IPS-20b (cell line): ENCODE results near the gene SACM1L.

ENCODE experiments used
- H3K27ac ChIP-seq: one replicate; pipeline ENCODE4 v1.5.1; 2013; ENCODE audit warnings: low read length
- H3K27me3 ChIP-seq: 2 replicates; pipeline ENCODE4 v1.6.1; 2013; ENCODE audit warnings: mild to moderate bottlenecking, low read length, inconsistent platforms; ENCODE audit not compliant: insufficient read depth
- H3K36me3 ChIP-seq: 2 replicates; pipeline ENCODE4 v1.6.1; 2013; ENCODE audit warnings: low read depth, mild to moderate bottlenecking, inconsistent platforms, low read length, moderate library complexity; ENCODE audit not compliant: insufficient read depth
- H3K4me1 ChIP-seq: 2 replicates; pipeline ENCODE4 v1.6.1; 2013; ENCODE audit warnings: mild to moderate bottlenecking, control low read depth, inconsistent platforms, low read length, moderate library complexity; ENCODE audit not compliant: insufficient read depth
- H3K4me3 ChIP-seq: 2 replicates; pipeline ENCODE4 v1.5.1; 2013; ENCODE audit warnings: mild to moderate bottlenecking, low read length, inconsistent platforms
- H3K9ac ChIP-seq: 2 replicates; pipeline ENCODE4 v1.6.1; 2013; ENCODE audit warnings: low read depth, mild to moderate bottlenecking, inconsistent platforms, low read length, moderate library complexity
- H3K9me3 ChIP-seq: 2 replicates; pipeline ENCODE4 v1.6.1; 2013; ENCODE audit warnings: mild to moderate bottlenecking, low read depth, low read length, inconsistent platforms; ENCODE audit not compliant: insufficient read depth

SACM1L gene

GRCh38 chr3:45673273-45673672 lies 15.9 kb upstream of the SACM1L start:
- Histone ChIP-seq H3K9me3 (no peaks in the 10 kb centered on the region), H3K27ac (no peak overlapping the region), H3K4me3 (no peak overlapping the region), H3K36me3 (peaks cover 56% of the 10 kb centered on the region), H3K9ac (no peak overlapping the region), H3K27me3 (no peaks in the 10 kb centered on the region), H3K4me1 (peaks cover 24% of the 10 kb centered on the region)

DNA sequence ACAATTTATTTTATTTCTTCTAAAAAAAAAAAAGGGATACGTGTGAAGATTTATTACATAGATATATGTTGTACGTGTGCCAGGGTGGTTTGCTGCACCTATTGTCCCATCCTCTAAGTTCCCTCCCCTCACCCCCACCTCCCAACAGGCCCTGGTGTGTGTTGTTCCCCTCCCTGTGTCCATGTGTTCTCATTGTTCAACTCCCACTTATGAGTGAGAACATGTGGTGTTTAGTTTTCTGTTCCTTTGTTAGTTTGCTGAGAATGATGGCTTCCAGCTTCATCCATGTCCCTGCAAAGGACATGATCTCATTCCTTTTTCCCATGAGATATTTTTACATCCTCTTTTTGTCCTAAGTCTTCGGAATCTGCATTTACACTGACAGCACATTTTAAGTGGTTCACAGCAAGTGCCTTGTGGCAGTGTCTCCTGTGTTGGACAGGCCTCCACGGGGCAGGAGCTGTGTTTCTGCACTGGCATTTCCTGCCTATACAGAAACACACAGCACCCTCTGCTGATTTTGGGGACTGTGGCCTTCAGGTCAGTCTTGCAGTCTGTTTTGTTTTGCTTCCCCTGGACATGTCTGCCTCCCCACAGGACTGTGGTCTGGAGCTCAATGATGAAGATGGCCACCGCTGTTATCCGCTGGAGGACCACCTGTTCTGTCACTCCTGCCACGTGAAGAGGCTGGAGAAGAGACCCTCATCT lies 12.7 kb upstream of the SACM1L start:
- H3K36me3 ChIP-seq: peaks cover 50% of the 10 kb centered on the region
- H3K4me3 ChIP-seq: no peak overlapping the region
- H3K4me1 ChIP-seq: peaks cover 24% of the 10 kb centered on the region
- peak overlapping the region; percentile 55; the same call in 1 of the 2 replicates for H3K9ac ChIP-seq
- no peaks in the 10 kb centered on the region for H3K27me3 ChIP-seq
- H3K9me3 ChIP-seq: no peaks in the 10 kb centered on the region
- peak overlapping the region; percentile 71 for H3K27ac ChIP-seq

DNA sequence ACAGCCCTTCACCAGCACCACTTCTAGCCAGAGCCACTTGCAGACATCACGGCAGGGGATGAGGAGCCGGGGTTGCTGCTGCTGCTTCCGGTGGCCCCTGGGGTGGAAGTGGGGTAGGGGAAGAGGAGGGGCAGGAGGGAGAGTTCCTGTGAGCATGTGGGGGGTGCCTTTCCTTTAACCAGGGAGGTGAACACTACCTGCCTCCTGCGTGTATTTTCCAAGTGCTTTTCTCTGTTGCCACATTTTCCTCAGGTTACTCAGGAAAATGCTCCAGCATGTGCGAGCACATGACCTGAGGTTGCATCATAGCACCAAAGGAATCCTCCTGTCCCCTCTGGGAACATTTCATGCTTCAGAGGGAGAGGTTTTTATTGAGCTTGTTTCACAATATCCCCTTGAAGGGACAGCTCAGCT lies 12.2 kb upstream of the SACM1L start:
- Histone ChIP-seq H3K27ac (peak overlapping the region; percentile 71), H3K36me3 (peaks cover 44% of the 10 kb centered on the region), H3K4me1 (peaks cover 24% of the 10 kb centered on the region), H3K4me3 (no peak overlapping the region), H3K27me3 (no peaks in the 10 kb centered on the region), H3K9ac (peak overlapping the region; percentile 55; the same call in 1 of the 2 replicates), H3K9me3 (no peaks in the 10 kb centered on the region)

DNA sequence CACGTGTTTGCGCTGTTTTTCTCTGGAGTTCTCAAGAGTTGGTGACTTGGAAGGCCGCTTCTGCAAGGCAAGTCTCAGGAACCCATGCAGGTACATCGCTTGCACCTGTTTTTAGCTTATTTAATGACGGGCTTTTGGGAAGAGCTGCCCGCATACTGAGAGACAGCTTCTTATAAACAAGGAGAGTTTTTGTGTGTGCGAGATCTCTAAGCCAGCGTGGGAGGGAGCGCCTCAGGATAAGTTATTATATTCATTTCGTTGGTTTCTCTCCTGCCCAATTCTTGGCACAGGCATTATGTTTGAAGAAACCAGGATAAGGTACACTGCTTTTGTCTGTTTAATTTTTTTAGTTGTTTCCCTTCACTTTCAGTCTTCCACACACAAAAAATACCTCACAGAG lies 11.4 kb upstream of the SACM1L start:
- Histone ChIP-seq H3K27ac (no peak overlapping the region), H3K4me3 (no peak overlapping the region), H3K9ac (peak overlapping the region; percentile 55; the same call in 1 of the 2 replicates), H3K36me3 (peaks cover 38% of the 10 kb centered on the region; the same call in 1 of the 2 replicates), H3K4me1 (peaks cover 24% of the 10 kb centered on the region), H3K27me3 (no peaks in the 10 kb centered on the region), H3K9me3 (peaks cover 2% of the 10 kb centered on the region; the same call in 1 of the 2 replicates)

- Histone ChIP-seq H3K4me3 (no peak overlapping the region), H3K9me3 (peaks cover 4% of the 10 kb centered on the region; the same call in 1 of the 2 replicates), H3K27me3 (no peaks in the 10 kb centered on the region), H3K36me3 (peaks cover 20% of the 10 kb centered on the region; the same call in 1 of the 2 replicates), H3K4me1 (peaks cover 29% of the 10 kb centered on the region), H3K9ac (no peak overlapping the region), H3K27ac (no peak overlapping the region)
These were observed 9.4 kb upstream of the SACM1L start for GRCh38 chr3:45679805-45680204.

- H3K4me3 ChIP-seq: no peak overlapping the region
- H3K36me3 ChIP-seq: peaks cover 18% of the 10 kb centered on the region; the same call in 1 of the 2 replicates
- H3K4me1 ChIP-seq: peaks cover 36% of the 10 kb centered on the region
- peaks cover 4% of the 10 kb centered on the region; the same call in 1 of the 2 replicates for H3K9me3 ChIP-seq
- H3K27ac ChIP-seq: no peak overlapping the region
- H3K9ac ChIP-seq: no peak overlapping the region
- H3K27me3 ChIP-seq: no peaks in the 10 kb centered on the region
These were observed 8.0 kb upstream of the SACM1L start for GRCh38 chr3:45681221-45681620.

GRCh38 chr3:45681846-45682245 lies 7.3 kb upstream of the SACM1L start:
- Histone ChIP-seq H3K4me3 (no peak overlapping the region), H3K9me3 (peaks cover 4% of the 10 kb centered on the region; the same call in 1 of the 2 replicates), H3K27ac (no peak overlapping the region), H3K4me1 (peaks cover 32% of the 10 kb centered on the region), H3K9ac (no peak overlapping the region), H3K36me3 (peaks cover 18% of the 10 kb centered on the region; the same call in 1 of the 2 replicates), H3K27me3 (no peaks in the 10 kb centered on the region)

DNA sequence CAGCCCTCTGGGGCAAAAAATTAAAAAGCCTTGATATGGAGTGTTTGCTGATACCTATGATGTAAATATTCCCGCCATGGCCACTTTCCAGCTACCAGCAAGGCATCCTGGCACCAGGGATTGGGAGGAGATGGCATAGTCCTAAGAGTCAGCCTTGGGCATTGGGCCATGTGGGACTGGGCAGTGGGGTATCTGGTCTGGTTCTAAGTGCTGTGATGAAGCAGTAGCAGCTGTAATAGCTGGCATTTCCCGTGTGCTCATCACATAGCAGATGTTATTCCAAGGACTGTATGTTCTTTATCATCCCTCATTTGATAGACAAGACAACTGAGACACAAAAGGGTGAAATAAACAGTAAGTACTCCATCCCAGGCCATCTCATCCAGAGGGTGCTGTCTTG lies 6.9 kb upstream of the SACM1L start:
- H3K4me3 ChIP-seq: no peak overlapping the region
- H3K27ac ChIP-seq: no peak overlapping the region
- no peak overlapping the region for H3K9ac ChIP-seq
- no peaks in the 10 kb centered on the region for H3K27me3 ChIP-seq
- peaks cover 27% of the 10 kb centered on the region for H3K4me1 ChIP-seq
- H3K9me3 ChIP-seq: peaks cover 4% of the 10 kb centered on the region; the same call in 1 of the 2 replicates
- peaks cover 15% of the 10 kb centered on the region; the same call in 1 of the 2 replicates for H3K36me3 ChIP-seq

DNA sequence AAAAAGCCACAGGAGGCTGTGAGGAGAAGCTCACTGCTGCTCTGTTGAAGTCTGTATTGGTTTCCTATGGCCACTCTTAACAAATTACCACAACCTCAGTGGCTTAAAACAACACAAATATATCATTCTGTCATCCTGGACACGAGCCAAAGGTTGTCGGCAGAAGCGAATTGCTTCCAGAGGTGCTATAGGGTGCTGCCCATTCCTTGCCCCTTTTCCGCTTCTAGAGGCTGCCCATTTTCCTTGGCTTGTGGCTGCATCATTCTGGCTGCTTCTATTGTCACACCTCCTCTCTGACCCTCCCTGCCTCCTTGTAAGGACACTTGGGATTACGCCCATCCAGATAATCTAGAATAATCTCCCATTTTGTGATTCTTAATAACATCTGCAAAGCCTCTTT lies 6.4 kb upstream of the SACM1L start:
- Histone ChIP-seq H3K4me3 (no peak overlapping the region), H3K4me1 (peaks cover 23% of the 10 kb centered on the region), H3K9ac (no peak overlapping the region), H3K27me3 (no peaks in the 10 kb centered on the region), H3K36me3 (peaks cover 11% of the 10 kb centered on the region; the same call in 1 of the 2 replicates), H3K9me3 (peaks cover 4% of the 10 kb centered on the region; the same call in 1 of the 2 replicates), H3K27ac (no peak overlapping the region)

- peaks cover 4% of the 10 kb centered on the region; the same call in 1 of the 2 replicates for H3K9me3 ChIP-seq
- peak overlapping the region; percentile 29; the same call in 1 of the 2 replicates for H3K9ac ChIP-seq
- peak overlapping the region; percentile 42 for H3K27ac ChIP-seq
- peaks cover 18% of the 10 kb centered on the region for H3K4me1 ChIP-seq
- H3K36me3 ChIP-seq: peaks cover 2% of the 10 kb centered on the region; the same call in 1 of the 2 replicates
- peak overlapping the region; percentile 5; the same call in 1 of the 2 replicates for H3K4me3 ChIP-seq
- no peaks in the 10 kb centered on the region for H3K27me3 ChIP-seq
These were observed 5.5 kb upstream of the SACM1L start for GRCh38 chr3:45683417-45684326.

DNA sequence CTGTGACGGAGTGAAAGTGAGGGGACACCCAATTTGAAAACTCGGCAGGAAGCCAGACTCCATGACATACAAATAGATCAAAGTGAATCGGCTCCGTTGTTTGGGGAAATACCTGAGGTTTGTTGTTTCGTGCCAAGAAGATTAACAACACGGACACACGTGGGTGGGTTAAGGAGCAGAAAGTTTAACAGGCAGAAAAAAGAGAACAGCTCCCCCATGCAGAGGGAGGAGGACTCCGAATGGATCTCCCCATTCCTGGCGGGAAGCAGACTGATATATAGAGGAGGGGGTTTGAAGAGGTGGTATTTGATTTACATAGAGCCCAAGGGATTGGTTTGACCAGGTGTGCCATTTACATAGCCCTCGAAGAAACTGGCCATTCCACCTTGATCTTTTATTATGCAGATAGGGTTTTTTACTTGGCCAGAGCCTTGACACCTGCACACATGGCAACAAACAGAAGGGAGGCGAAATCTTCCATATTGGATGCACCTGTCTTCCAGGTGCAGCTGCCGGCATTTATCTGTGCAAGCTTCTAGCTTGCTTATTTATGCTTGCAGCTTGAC lies 4.8 kb upstream of the SACM1L start:
- peaks cover 4% of the 10 kb centered on the region; the same call in 1 of the 2 replicates for H3K9me3 ChIP-seq
- H3K36me3 ChIP-seq: no peaks in the 10 kb centered on the region
- H3K27me3 ChIP-seq: no peaks in the 10 kb centered on the region
- H3K4me3 ChIP-seq: peak overlapping the region; percentile 15; the same call in 1 of the 2 replicates
- peak overlapping the region; percentile 42 for H3K27ac ChIP-seq
- peak overlapping the region; percentile 29; the same call in 1 of the 2 replicates for H3K9ac ChIP-seq
- peaks cover 18% of the 10 kb centered on the region for H3K4me1 ChIP-seq
